ENCODE data around the gene FGB.

- TF ChIP-seq TAF1 (IDR thresholded peaks at IDR 0.05; ENCODE audit: borderline replicate concordance, low read depth, low read length) = peak; percentile 46; the same call in 1 of the 2 replicates
- peak; percentile 69 for TF ChIP-seq POLR2AphosphoS5 (IDR thresholded peaks at IDR 0.05; ENCODE audit: low read depth, low read length)
These were observed 12.7 kb upstream of the FGB start, which contains the start of gene PLRG1 for GRCh38 chr4:154549894-154550790.
